Glutamatergic neuron (in vitro differentiated cells): ENCODE measurements around the gene DMXL1. TPM values are rescaled to one million over a fixed set of nuclear protein-coding genes. Genes with fewer than 3 reads are reported as not detected.

Source experiments
- DNase-seq: peaks from one replicate; pipeline ENCODE4 v3.0.0; 2022
- H3K27ac Mint-ChIP-seq: one replicate; pipeline ENCODE4 v1.8.0; 2020; ENCODE audit warnings: mild to moderate bottlenecking, mixed read lengths, inconsistent platforms; ENCODE audit not compliant: unreplicated experiment
- H3K27me3 Mint-ChIP-seq: one replicate; pipeline ENCODE4 v1.8.0; 2020; ENCODE audit warnings: mild to moderate bottlenecking, moderate library complexity, mixed read lengths, inconsistent platforms; ENCODE audit not compliant: unreplicated experiment
- H3K36me3 Mint-ChIP-seq: one replicate; pipeline ENCODE4 v1.8.0; 2020; ENCODE audit warnings: mild to moderate bottlenecking, mixed read lengths, inconsistent platforms; ENCODE audit not compliant: unreplicated experiment
- H3K4me1 Mint-ChIP-seq: one replicate; pipeline ENCODE4 v1.8.0; 2020; ENCODE audit warnings: mild to moderate bottlenecking, low read depth, mixed read lengths, inconsistent platforms; ENCODE audit not compliant: unreplicated experiment
- H3K4me3 Mint-ChIP-seq: one replicate; pipeline ENCODE4 v1.8.0; 2020; ENCODE audit warnings: mild to moderate bottlenecking, mixed read lengths, inconsistent platforms; ENCODE audit not compliant: unreplicated experiment
- H3K9me3 Mint-ChIP-seq: one replicate; pipeline ENCODE4 v1.8.0; 2020; ENCODE audit warnings: mild to moderate bottlenecking, moderate library complexity, mixed read lengths, inconsistent platforms; ENCODE audit not compliant: unreplicated experiment
- CTCF ChIP-seq: fragments of 200-600 bp; sonication (generic); IDR thresholded peaks from one replicate; pipeline ENCODE4 v1.5.0; 2021; ENCODE audit not compliant: partially characterized antibody, unreplicated experiment
- total RNA-seq: library from RNA; stranded (reverse); fragmentation: NEBNext Ultra II Directional; extraction: Animal tissue kit (Norgen Biotek cat#: 25700); gene quantifications from one replicate; pipeline ENCODE4 v1.2.1, GENCODE V29; 2021; ENCODE audit not compliant: unreplicated experiment

The DMXL1 gene
- total RNA-seq, 1 donor from 2014 or later: 24.2 TPM

GRCh38 chr5:119275146-119275545, 204.3 kb downstream of the DMXL1 start:
- no peak for TF ChIP-seq CTCF
- no peaks in the 10 kb centered on the region for H3K4me1 Mint-ChIP-seq
- H3K36me3 Mint-ChIP-seq: no peaks in the 10 kb centered on the region
- no peak overlapping the region for H3K27ac Mint-ChIP-seq
- H3K27me3 Mint-ChIP-seq: no peaks in the 10 kb centered on the region
- no peaks in the 10 kb centered on the region for H3K9me3 Mint-ChIP-seq
- DNase-seq: no peak
- H3K4me3 Mint-ChIP-seq: no peak overlapping the region

GRCh38 chr5:119275601-119276173, 204.8 kb downstream of the DMXL1 start:
- Mint-ChIP-seq H3K27ac (no peak overlapping the region), H3K36me3 (no peaks in the 10 kb centered on the region), H3K9me3 (no peaks in the 10 kb centered on the region), H3K4me1 (no peaks in the 10 kb centered on the region), H3K4me3 (no peak overlapping the region), H3K27me3 (no peaks in the 10 kb centered on the region)
- no peak for DNase-seq
- no peak for TF ChIP-seq CTCF

- no peak for DNase-seq
- no peak overlapping the region for H3K4me3 Mint-ChIP-seq
- no peaks in the 10 kb centered on the region for H3K9me3 Mint-ChIP-seq
- H3K27me3 Mint-ChIP-seq: no peaks in the 10 kb centered on the region
- H3K36me3 Mint-ChIP-seq: no peaks in the 10 kb centered on the region
- TF ChIP-seq CTCF: no peak
- H3K4me1 Mint-ChIP-seq: no peaks in the 10 kb centered on the region
- no peak overlapping the region for H3K27ac Mint-ChIP-seq
These were observed 206.1 kb downstream of the DMXL1 start for GRCh38 chr5:119276978-119277377.

- Mint-ChIP-seq H3K4me3 (no peak overlapping the region), H3K27ac (no peak overlapping the region), H3K36me3 (no peaks in the 10 kb centered on the region), H3K9me3 (no peaks in the 10 kb centered on the region), H3K4me1 (no peaks in the 10 kb centered on the region), H3K27me3 (no peaks in the 10 kb centered on the region)
- TF ChIP-seq CTCF: no peak
- DNase-seq: no peak
These were observed 208.2 kb downstream of the DMXL1 start for GRCh38 chr5:119279093-119279492.

GRCh38 chr5:119280380-119280779, 209.5 kb downstream of the DMXL1 start:
- Mint-ChIP-seq H3K36me3 (no peaks in the 10 kb centered on the region), H3K9me3 (no peaks in the 10 kb centered on the region), H3K4me3 (no peak overlapping the region), H3K27me3 (no peaks in the 10 kb centered on the region), H3K27ac (no peak overlapping the region), H3K4me1 (no peaks in the 10 kb centered on the region)
- no peak for DNase-seq
- TF ChIP-seq CTCF: no peak
